DMS53 treated with DMSO at 0.1 percent for 48 hours (cell line): Measurements from ENCODE around the gene TNKS2.
A peak's percentile ranks its signal among the peaks of the same experiment; 100 is the strongest.
"Not testable (repeated sequence)": the region's sequence is repeated elsewhere in the genome, so short reads cannot be mapped to it uniquely, and the experiment has no call there.

Experiments
- DNase-seq: peaks from one replicate; lab custom pipeline; 2025; ENCODE audit not compliant: unreplicated experiment; lab: John Stamatoyannopoulos, UW

TNKS2 gene

DNA sequence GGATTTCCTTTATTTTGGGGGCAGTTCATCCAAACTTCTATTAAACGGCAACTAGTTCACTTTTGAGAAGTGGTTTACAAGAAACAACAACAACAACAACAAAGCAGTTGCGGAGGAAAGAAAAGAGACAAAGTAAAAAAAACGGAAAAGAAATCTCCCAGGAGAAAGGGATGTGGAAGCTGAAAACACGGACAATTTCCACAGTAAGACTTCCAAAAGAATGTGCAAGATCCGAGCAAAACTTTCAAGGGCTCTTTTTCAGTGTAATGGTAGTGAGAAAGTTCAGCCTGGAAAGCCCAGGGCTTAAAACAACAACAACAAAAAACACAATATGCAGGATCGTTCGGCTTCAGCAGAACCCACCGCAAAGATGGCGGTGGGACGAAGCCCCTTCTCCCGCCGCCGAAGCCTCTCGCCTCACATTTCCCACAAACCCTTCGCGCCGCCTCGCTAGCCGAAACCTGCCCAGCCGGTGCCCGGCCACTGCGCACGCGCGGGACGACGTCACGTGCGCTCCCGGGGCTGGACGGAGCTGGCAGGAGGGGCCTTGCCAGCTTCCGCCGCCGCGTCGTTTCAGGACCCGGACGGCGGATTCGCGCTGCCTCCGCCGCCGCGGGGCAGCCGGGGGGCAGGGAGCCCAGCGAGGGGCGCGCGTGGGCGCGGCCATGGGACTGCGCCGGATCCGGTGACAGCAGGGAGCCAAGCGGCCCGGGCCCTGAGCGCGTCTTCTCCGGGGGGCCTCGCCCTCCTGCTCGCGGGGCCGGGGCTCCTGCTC is at the start of gene TNKS2:
TNKS2 (plus strand) TSS at position 553 of the 775 bp plus-strand sequence. CDS start 265 bp downstream, outside the sequence.
- DNase-seq, result peak; percentile 87

DNA sequence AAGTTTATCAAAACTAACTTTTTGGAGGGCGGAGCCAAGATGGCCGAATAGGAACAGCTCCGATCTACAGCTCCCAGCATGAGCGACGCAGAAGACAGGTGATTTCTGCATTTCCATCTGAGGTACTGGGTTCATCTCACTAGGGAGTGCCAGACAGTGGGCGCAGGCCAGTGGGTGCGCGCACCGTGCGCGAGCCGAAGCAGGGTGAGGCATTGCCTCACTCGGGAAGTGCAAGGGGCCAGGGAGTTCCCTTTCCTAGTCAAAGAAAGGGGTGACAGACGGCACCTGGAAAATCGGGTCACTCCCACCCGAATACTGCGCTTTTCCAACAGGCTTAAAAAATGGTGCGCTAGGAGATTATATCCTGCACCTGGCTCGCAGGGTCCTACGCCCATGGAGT is 48.6 kb upstream of the TNKS2 start:
- not testable (repeated sequence) for DNase-seq

DNA sequence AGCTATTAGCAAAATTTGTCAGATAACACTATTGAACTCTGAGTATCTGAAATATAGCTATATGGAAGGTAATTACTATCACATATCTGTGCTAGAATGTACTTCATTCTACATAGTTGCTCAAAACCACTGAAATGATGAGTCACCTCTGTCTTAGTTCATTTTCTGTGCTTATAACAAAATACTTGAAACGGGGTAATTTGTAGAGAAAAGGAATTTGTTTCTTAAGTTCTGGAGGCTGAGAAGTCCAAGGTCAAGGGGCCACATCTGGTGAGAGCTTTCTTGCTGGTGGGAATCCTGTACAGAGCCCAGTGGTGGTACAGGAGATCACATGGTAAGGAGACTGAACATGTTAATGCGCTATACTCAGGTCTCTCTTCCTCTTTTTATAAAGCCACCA is 41.9 kb upstream of the TNKS2 start:
- no peak for DNase-seq

DNA sequence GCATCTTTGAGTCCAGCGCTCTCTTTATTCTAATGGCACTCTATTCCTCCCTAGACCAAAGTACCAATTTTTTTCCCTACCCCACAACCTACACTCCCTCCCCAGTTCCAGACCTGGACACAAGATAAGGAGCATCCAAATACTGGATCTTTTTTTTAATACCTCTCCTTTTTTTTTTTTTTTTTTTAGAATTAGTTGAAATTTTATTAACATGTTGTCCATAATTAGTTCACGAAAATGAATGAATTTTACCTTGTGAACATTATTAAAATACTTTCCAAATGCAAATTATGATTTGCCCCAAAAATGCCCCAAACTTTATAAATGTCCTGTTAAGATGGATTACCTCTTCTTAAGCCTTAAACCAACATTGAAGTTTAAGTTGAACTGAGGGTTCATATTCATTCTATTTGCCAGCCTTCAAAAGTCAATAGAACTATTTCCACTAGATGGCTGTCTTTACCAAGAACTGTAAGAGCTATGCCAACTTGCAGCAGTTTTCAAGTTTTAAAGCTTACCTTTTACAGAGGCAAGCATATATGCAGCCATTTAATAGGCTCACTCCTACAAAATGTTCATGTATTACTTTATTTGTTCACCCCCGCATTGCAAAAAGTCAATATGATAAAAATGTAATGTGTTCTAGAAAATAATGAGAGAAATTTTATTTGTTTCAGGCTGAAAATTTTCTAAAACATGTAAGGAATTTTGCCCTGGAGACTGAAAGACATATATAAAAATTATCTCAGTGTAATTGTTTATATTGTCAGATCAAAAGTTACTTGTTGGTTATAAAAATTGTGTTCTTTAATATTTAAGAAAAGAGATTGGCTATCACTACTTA is 39.7 kb upstream of the TNKS2 start:
- DNase-seq, result peak; percentile 69

DNA sequence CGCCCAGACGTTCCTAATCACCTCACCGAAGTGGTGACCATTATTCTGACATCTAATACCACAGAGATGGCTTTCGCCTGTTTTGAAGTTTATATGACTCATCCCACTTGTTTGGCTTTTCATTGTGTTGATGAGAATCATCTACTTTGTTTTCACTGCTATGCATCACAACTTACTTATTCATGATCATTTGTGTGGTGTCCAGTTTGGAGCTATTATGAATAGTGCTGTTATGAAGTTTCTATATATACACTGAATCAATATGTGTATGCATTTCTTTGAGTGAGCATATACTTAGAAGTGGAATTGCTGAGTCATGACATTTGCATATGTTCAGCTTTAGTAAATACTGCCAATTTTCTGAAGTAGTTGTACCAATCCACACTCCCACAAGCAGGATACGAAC is 38.6 kb upstream of the TNKS2 start:
- peak; percentile 79 for DNase-seq

DNA sequence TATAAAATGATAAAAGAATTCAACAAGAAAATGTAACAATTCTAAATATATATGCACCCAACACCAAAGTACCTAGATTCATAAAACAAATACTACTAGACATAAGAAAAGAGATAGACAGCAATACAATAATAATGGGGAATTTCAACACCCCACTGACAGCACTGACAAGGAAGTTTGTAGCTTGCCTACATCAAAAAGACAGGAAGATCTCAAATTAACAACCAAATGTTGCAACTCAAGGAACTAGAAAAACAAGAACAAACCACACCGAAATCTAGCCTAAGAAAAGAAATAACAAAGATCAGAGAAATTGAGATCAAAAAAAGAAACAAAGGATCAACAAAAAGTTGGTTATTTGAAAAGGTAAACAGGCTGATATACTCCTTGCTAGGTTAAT is 36.5 kb upstream of the TNKS2 start:
- DNase-seq, result no peak

DNA sequence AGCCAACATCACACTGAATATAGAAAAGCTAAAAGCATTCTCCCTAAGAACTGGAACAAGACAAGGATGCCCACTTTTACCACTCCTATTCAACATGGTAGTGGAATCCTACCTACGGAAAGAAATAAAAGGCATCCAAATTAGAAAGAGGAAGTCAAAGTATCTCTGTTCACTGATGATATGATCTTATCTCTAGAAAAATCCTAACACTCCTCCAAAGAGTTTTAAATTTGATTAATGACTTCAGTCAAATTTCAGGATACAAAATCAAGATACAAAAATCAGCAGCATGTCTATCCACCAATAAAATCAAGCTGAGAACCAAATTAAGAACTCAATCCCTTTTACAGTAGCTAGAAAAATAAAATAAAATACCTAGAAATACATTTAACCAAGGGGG is 35.3 kb upstream of the TNKS2 start:
- no peak for DNase-seq

DNA sequence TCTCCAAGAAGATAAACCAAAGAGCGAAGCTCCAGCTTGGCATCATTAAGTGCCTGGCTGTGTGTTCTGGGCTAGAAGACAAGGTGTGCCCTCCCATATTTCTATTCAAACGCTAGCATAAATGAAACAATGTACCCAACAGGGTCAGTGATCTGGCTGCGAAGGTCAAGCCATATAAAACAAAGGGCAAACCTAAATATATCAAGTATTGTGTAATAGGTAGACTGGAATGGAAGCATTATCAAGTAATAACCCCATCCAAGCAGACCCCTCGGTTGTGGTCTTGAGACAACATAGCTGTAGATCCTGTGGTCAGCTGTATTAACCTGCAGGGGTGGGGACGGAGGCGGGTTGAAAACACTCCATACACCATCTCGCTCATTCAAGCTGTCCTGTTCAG is 31.6 kb upstream of the TNKS2 start:
- no peak for DNase-seq

DNA sequence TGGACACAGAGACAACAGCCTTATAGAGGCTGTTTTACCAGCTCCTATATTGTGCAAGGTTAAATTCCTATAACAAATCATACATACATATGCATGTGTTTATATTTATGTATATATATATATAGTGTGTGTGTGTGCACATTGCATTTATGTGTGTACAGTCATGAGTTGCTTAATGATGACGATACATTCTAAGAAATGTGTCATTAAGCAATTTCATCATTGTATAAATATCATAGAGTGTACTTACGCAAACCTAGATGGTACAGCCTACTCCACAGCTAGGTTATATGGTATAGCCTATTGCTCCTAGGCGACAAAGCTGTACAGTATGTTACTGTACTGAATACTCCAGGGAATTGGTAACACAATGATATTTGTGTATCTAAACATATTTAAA is 30.1 kb upstream of the TNKS2 start:
- no peak for DNase-seq

DNA sequence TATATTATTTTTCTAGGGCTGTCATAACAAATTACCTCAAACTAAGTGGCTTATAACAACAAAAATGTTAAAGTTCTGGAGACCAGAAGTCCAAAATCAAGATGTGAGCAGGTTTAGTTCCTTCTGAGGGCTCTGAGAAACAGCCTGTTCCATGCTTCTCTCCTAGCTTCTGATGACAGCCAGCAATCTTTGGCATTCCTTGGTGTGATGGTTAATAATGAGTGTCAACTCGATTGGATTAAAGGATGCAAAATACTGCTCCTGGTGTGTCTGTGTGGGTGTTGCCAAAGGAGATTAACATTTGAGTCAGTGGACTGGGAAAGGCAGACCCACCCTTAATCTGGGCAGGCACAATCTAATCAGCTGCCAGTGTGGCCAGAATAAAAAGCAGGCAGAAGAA is 26.3 kb upstream of the TNKS2 start:
- no peak for DNase-seq

DNA sequence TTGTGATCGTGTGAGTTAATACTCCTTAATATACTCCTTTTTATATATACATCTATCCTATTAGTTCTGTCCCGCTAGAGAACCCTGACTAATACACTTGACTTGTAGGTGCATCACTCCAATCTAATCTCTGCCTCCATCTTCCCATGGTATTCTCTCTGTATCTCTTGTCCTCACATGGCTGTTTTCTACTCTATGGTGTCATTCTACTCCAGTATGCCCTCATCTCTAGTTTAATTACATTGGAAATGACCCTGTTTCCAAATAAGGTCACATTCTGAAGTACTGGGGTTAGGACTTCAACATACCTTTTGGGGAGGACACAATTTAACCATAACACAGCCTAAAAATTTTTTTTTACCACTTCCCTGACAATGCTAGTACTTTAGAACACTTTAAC is 25.8 kb upstream of the TNKS2 start:
- DNase-seq, result no peak

DNA sequence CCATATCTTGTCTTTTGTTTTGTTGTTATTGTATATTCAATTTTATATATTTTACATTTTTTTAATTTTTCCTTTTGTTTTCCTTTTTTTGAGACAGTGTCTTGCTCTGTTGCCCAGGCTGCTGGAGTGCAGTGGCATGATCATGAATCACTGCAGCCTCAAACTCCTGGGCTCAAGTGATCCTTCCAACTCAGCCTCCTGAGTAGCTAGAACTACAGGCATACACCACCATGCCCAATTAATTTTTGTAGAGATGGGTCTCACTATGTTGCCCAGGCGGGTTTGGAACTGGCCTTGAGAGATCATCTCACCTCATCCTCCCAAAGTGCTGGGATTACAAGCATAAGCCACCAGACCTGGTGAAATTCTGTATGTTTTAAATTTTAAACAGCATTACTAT is 25.4 kb upstream of the TNKS2 start:
- no peak for DNase-seq

DNA sequence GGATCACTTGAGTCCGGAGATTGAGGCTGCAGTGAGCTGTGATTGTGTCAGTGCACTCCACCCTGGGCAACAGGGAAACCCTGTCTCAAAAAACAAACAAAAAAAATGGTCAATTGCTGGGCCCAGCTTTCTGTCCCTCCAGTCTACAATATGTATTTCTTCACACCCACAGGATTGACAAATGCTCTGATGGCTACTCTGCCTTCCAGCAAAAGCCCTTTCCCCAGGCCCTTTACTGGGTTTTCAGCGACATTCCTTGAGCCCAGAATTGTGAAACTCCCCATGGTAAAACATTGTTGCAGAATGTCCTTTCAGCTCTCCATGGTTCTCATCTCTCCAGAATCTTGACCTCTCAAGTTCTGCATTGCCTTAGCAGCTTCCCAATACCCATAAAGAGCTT is 23.7 kb upstream of the TNKS2 start:
- DNase-seq, result no peak

DNA sequence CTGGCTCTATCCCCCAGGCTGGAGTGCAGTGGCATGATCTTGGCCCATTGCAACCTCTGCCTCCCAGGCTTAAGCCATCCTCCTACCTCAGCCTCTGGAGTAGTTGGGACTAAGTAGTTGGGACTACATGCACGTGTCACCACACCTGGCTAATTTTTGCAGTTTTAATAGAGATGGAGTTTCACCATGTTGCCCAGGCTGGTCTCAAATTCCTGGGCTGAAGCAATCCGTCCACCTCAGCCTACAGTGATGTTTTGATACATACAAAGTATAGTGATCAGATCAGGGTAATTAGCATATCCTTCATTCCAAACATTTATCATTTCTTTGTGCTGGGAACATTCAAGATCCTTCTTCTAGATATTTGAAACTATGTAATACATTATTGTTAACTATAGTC is 22.5 kb upstream of the TNKS2 start:
- no peak for DNase-seq

DNA sequence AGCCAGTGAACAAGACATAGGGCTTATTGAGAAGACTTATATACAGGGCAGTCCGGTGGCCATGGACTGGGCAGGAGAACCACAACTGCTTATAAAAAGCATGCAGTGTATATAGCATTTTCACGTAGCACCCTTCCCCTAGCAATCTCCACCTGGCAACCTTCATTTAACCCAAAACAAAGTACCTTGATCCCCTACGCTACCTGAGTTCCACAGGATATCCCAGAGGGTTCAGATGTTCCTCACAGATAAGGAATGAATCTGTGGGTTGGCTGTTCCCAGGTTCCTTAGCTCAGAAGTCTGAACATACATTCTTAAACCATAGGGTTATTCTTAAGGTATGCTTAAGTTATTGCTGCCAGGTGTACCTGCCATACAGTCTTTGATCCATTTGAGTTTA is 22.0 kb upstream of the TNKS2 start:
- DNase-seq, result no peak

DNA sequence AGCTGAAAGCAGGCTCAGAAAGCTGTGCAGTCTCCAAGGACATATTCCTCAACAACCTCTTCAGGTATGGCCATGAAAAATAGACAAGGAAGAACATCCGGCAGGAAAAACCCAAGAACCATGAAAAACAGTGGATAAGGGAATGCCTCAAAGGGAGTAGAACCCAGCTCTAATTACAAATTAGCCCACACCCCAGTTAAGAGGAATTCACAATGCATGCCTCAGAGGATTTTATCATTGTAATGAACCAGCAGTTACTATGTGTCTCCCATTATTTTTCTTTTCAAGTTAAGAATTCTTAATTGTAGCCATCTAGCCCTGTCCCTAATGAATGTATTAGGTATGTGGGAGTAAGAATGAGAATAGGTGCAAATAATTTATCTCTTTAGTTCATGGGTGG is 19.7 kb upstream of the TNKS2 start:
- DNase-seq, result no peak

DNA sequence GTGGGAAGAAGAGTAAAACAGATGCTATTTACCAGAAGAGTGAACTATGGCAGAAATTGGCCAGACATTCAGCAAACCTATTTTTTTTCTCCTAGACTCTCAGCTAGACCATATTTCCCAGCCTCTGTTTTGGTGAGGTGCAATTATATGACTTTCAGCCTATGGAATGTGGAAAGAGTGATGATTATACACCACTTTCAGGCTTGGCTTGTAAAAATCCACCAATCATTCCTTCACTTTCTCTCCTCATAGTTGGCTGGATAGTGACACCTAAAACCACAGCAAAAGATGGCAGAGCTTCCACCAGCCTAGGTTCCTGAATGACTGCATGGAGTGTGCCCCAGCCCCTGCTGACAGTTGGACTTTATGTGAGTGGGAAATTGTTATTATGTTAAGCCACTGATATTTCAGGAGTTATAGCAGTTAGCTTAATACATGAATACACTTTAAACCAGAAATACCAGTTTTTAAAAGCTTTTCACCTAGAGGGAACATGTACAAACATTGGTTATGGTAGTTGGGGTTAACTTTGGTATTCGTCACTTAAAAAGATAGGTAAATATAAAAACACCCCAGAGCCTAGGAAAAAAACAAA is 19.1 kb upstream of the TNKS2 start:
- DNase-seq, result peak; percentile 42

DNA sequence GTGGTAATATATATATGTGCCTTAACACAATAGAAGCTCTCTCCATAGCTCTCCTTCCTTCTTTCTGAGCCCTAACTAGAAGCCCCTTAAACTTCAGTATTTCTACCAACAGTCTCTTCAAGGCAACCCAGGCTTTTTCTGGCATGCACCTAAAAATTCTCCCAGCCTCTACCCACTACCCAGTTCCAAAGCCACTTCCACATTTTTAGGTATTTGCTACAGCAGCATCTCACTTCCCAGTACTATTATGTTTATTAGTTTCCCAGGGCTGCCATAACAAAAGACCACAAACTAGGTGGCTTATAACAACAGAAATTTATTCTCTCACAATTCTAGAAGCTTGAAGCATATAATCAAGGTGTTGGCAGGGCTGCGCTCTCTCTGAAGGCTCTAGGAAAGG is 15.7 kb upstream of the TNKS2 start:
- DNase-seq, result no peak

DNA sequence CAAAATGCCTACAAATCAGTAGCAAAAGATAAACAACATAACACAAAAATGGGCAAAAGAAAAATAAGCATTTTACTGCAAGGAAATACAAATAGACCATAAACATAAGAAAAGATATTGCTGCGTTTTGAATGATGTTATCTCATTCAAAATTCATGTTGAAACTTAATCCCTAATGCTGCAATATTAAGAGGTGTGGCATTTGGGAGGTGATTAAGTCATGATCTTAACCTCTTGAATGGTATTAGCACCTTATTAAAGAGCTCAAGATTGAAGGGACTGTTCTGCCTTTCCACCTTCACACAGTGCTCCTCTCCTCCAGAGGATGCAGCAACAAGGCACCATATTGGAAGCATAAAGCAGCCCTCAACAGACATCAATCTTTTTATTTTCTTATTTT is 12.4 kb upstream of the TNKS2 start:
- no peak for DNase-seq

DNA sequence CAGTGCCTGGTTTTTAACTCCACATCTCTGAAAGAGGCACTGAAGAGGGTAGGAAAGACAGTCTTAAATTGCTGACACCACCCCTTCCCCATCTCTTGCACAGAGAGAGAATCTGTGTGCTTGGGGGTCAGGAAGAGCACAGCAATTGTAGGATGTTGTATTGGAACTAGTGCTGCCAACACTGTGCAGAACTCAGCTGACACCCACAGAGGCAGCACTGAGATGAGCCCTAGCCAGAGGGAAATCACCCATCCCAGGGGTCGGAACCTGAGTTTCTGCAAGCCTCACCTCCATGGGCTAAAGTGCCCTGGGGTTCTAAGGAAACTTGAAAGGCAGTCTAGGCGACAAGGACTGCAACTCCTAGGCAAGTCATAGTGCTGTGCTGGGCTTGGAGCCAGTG is 11.0 kb upstream of the TNKS2 start:
- DNase-seq, result no peak

DNA sequence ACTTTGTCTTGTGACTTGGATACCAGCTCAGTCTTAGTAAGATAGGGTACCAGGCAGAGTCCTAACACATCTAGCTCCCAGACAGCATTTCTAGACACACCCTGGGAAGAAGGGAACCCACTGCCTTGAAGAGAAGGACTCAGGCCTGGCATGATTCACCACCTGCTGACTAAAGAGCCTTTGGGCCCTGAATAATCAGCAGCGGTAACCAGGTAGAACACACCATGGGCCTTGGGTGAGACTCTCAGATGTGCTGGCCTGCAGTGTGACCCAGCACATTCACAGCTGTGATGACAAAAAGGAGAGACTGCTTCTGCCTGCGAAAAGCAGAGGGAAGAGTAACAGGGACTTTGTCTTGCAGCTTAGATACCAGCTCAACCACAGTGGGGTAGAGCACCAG is 10.4 kb upstream of the TNKS2 start:
- no peak for DNase-seq

DNA sequence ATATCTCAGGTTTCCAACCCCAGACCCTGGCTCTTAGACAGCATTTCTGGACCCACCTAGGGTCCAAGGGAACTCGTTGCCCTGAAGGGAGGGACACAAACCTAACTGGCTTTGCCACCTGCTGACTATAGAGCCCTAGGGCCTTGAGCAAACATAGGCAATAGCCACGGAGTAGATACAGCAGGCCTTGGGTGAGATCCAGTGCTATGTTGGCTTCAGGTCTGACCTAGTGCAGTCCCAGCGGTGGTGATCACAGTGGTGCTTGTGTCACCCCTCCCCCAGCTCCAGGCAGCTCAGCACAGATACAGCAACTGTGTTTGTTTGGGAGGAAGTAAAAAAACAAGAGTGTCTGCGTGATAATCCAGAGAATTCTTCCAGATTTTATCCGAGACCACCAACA is 9.7 kb upstream of the TNKS2 start:
- no peak for DNase-seq
